ENCODE measurements around the gene SERPINB1.
"Not testable (repeated sequence)": the region's sequence is repeated elsewhere in the genome, so short reads cannot be mapped to it uniquely, and the experiment has no call there.

SERPINB1 gene

DNA sequence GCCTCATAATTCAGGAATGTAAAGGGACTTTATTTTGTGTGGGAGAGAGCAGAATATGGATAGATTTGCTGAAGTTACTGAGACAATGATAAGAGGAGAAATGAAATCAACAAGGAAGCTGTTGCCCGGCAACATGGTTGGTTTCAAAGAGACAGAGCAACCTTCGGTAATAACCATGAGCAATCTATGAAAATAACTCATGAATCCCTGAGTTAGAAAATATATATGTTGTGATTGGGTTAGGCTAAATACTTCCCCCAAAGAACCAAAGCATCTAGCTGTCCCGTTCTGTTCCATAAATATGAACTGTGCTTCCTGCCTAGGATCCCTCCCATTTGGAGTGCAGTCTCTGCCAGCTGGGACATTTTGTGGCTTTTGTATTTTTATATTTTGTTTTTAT, 23.1 kb downstream of the SERPINB1 start:
- peak in 1 of 56 donors; percentile 19 for DNase-seq

- DNase-seq = no peak
Measured at GRCh38 chr6:2817903-2818443, 23.7 kb downstream of the SERPINB1 start.

DNA sequence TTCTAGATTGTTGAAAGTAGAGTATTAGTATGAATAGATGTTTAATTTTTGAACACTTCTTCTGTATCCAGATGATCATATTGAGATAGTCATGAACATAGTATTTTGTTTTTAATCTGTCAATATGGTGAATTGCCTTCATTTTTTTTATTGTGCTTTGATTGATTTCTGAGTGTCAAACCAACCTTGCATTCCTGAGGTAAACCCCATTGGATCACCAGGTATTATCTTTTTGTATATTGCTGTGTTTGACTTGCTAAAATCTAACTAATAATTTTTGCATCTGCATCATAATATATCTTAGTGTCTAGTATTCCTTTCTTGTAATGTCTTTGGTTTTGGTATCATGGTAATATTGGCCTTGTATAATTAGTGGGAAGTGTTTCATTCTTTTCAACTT, 25.5 kb downstream of the SERPINB1 start:
- no peak for DNase-seq

GRCh38 chr6:2812695-2813094, 29.0 kb downstream of the SERPINB1 start:
- DNase-seq = no peak

GRCh38 chr6:2810092-2810671, 31.5 kb downstream of the SERPINB1 start:
- no peak for DNase-seq

- no peak for DNase-seq
Measured at GRCh38 chr6:2809015-2809414, 32.6 kb downstream of the SERPINB1 start.

DNA sequence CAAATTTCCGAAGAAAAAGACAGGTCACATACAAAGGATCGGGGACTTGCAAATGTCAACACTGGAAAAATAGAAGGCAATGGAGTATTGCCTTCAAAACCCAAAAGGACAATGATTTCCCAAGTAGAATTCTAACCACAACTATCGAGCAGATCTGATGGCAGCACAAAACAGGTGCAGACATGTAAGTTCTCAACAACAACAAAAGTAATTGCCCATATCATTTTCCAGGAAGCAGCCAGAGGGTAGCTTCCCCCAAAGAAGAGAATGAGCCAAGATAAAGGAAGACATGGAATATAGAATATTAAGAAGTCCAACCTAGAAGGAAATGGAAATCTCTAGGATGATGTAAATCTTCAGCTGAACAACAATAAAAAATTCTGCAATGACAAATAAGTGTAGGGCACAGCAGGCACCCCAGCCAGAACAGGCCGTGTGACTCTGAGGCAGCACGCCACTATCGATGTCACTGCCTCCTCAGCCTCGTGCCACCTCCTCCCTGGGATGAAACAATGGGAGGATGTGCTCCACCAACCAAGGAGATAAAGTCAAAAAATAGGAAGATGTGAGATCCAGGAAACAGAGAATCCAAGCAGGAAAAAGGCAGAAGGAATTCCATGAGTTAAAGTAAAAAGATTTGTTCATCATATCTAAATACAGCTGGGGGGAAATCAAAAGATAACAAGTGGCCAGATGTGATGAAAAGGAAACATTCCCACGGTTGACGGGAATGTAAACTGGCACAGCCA, 34.1 kb downstream of the SERPINB1 start:
- peak in 16 of 56 donors; percentile 6 to 58 (median 28) for DNase-seq

DNA sequence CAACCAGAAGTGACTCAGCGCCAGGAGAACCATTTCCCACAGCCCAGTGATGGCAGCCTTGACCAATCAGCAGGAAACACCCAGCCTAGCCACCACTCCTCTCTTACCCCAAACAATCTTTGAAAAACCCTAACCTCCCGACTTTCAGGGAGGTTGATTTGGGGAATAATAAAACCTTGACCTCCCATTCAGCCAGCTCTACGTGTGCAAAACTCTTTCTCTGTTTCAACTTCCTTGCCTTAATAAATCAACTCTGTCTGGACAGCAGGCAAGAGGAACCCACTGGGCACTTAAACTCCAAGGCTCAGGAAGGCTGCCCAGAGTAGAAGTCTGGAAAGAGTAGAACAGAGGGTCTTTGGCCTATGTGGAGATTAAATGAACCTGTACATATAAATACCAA, 35.0 kb downstream of the SERPINB1 start:
- no peak for DNase-seq

GRCh38 chr6:2805031-2805430, 36.6 kb downstream of the SERPINB1 start:
- DNase-seq = no peak

DNA sequence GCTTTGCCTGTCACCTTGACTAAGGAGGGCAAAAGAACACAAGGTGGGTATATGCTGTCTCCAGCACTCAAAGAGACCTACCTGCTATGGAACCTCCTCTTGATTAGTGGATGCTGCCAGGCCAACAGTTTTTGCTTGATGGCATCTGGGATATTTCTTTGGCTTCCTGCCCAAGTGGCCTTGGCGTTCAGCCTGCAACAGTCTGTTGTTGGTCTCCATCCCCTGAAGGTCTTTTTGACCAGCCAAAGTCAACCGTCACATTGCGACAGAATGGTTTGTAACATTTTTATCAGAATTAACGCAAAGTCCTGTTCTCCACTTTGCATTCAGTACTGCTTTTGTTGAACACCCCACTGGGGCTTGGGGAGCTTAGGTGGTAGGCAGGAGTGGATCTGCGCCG, 37.1 kb downstream of the SERPINB1 start:
- DNase-seq = peak in 1 of 56 donors; percentile 52

DNA sequence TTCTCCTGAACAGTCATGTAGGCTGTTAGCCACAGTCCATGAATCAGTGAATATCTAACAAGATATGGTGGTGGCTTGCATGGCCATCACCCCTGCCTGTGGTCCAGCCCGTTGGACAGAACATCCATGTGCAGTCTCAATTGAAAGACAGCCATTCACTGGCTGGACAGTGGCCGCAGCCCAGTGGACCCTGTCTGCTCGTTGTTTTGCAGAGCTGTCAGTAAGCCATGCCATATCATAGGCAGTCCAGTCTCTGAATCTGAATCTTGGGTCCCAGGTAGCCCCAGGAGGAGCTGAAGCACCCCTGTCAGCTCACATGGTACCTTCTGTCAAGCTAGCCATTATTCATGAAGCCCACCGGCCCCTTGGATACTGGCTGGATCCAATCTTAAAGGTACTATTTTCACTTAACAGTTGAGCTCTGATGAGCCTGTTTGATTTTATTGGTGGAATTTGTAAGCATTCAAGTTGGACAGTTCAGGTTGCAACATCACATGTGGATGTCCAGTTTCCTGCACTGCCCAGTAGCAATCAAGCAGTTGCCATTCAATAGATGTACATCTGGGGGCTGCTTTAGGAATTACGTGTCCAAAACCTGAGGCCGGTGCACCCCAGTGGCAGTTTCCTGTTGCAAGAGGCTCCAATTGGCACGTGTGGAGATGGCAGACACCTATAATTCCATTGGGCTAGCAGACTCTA, 37.8 kb downstream of the SERPINB1 start:
- DNase-seq = no peak

- DNase-seq = no peak
Measured at GRCh38 chr6:2802521-2803060, 39.1 kb downstream of the SERPINB1 start.

- DNase-seq = not testable (repeated sequence)
Measured at GRCh38 chr6:2801687-2802086, 40.0 kb downstream of the SERPINB1 start.

GRCh38 chr6:2800552-2801316, 40.9 kb downstream of the SERPINB1 start:
- DNase-seq = no peak

- no peak for DNase-seq
Measured at GRCh38 chr6:2799936-2800527, 41.6 kb downstream of the SERPINB1 start.

- no peak for DNase-seq
Measured at GRCh38 chr6:2798586-2799134, 43.0 kb downstream of the SERPINB1 start.

DNA sequence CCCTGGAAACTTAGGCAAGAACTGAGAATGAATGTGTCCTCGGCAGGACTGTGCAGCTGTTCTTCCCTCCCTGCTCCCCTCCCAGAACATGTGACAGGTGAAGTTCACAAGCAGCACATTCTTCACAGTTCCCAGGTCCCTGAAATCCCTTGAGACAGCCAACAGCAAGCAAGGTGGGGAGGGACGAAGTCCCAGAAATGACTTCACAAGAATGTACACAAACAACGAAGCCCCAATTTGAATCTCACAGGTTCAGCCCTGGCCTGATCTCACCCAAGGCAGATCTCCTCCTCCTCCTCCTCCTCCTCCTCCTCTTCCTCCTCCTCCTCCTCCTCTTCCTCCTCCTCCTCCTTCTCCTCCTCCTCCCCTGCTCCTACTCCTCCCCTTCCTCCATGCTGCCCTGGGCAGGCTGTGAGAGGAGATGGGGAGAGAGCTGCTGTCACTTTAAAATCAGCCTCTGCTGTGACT, 44.1 kb downstream of the SERPINB1 start:
- DNase-seq = no peak

GRCh38 chr6:2796861-2797260, 44.8 kb downstream of the SERPINB1 start:
- DNase-seq = no peak

- no peak for DNase-seq
Measured at GRCh38 chr6:2795956-2796355, 45.7 kb downstream of the SERPINB1 start.

DNA sequence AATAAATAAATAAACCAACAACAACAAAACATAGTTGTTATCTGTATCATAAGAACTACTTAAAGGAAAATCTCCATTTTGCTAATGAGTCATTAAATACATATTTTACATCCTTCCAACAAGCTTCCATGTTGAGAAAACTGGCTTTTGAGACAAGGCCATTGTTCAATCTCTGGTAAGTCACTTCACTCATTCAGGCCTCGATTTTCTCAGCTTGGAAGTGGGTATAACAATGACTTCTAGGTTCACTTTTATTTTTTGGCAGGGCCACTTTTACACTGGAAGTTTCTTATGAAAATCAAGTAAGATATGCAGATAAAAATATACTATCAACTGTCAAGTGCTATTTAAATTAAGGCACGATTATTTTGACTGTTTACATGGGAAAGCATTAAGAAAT, 46.5 kb downstream of the SERPINB1 start:
- DNase-seq = no peak

Data from amygdala (tissue), 56 donors.